CD4-positive, alpha-beta memory T cell (primary cell): ENCODE measurements around the gene BNC1. TPM values are rescaled to one million over a fixed set of nuclear protein-coding genes. Genes with fewer than 3 reads are reported as not detected.

Source experiments
- CTCF ChIA-PET: fragments of 350-600 bp; sonication (Branson Sonifier 250); formaldehyde crosslinking; loops from one replicate; lab custom pipeline; 2021; ENCODE audit warnings: inconsistent platforms; ENCODE audit not compliant: partially characterized antibody; lab: Charles Lee
- POLR2A ChIA-PET: fragments of 350-600 bp; sonication (Branson Sonifier 250); formaldehyde crosslinking; loops from one replicate; lab custom pipeline; 2021; ENCODE audit not compliant: partially characterized antibody; lab: Charles Lee
- DNase-seq, 5 donors: peaks; one replicate each; pipeline versions ENCODE4 v3.0.0 to v3.0.0-alpha.2; 2020 to 2022; ENCODE audit warnings: mixed read lengths in 1 of 5
- H3K27ac ChIP-seq: one replicate; pipeline ENCODE4 v1.7.0; 2013; ENCODE audit warnings: low read depth, low read length
- H3K27me3 ChIP-seq: 2 replicates; pipeline ENCODE4 v1.7.0; 2013; ENCODE audit warnings: mild to moderate bottlenecking, low read length, moderate library complexity; ENCODE audit not compliant: insufficient read depth
- H3K36me3 ChIP-seq: 2 replicates; pipeline ENCODE4 v1.7.0; 2013; ENCODE audit warnings: mild to moderate bottlenecking, low read length, moderate library complexity; ENCODE audit not compliant: insufficient read depth
- H3K4me1 ChIP-seq: 2 replicates; pipeline ENCODE4 v1.7.0; 2013; ENCODE audit warnings: mild to moderate bottlenecking, low read length, moderate library complexity; ENCODE audit not compliant: insufficient read depth
- H3K4me3 ChIP-seq, 2 donors: one replicate each; pipeline ENCODE4 v1.7.0; 2013; ENCODE audit warnings: low read length in 2 of 2, mild to moderate bottlenecking in 1 of 2
- H3K9me3 ChIP-seq, 2 donors: one replicate each; pipeline ENCODE4 v1.7.0; 2013; ENCODE audit warnings: low read length in 2 of 2, control low read depth in 1 of 2; ENCODE audit not compliant: control insufficient read depth in 1 of 2
- H3K27ac Mint-ChIP-seq, 7 donors: one replicate each; pipeline ENCODE4 v1.8.0; 2020 to 2021; ENCODE audit warnings: mixed read lengths in 7 of 7, mild to moderate bottlenecking in 6 of 7, inconsistent platforms in 3 of 7, moderate library complexity in 3 of 7
- H3K27me3 Mint-ChIP-seq, 2 donors: one replicate each; pipeline ENCODE4 v1.8.0; 2020 to 2021; ENCODE audit warnings: mixed read lengths in 2 of 2
- H3K36me3 Mint-ChIP-seq, 2 donors: one replicate each; pipeline ENCODE4 v1.8.0; 2020 to 2021; ENCODE audit warnings: mixed read lengths in 2 of 2, inconsistent platforms in 1 of 2, mild to moderate bottlenecking in 1 of 2
- H3K4me1 Mint-ChIP-seq, 4 donors: one replicate each; pipeline ENCODE4 v1.8.0; 2020 to 2021; ENCODE audit warnings: mixed read lengths in 4 of 4, mild to moderate bottlenecking in 1 of 4
- H3K4me3 Mint-ChIP-seq, 8 donors: one replicate each; pipeline ENCODE4 v1.8.0; 2020 to 2021; ENCODE audit warnings: mixed read lengths in 8 of 8, mild to moderate bottlenecking in 7 of 8, moderate library complexity in 6 of 8, inconsistent platforms in 3 of 8
- H3K9me3 Mint-ChIP-seq, 8 donors: one replicate each; pipeline ENCODE4 v1.8.0; 2020 to 2021; ENCODE audit warnings: mixed read lengths in 8 of 8, mild to moderate bottlenecking in 5 of 8, inconsistent platforms in 3 of 8, moderate library complexity in 1 of 8
- intact Hi-C: fragments of 100-400 bp; cut with micrococcal nuclease; formaldehyde crosslinking; loops from one replicate; pipeline ENCODE4 v1.15.1; 2023
- polyA plus RNA-seq, 2 donors: library from polyadenylated mRNA; unstranded; fragments of 300-500 nt; fragmentation: Illumina TruSeq; gene quantifications; one replicate each; pipeline ENCODE4 v1.2.3, GENCODE V29; 2021
- total RNA-seq, 2 experiments: library from RNA; stranded (reverse); gene quantifications; one replicate each; pipeline ENCODE4 v1.2.3, GENCODE V29; 2021

Gene BNC1
- total and polyA plus RNA-seq, 4 experiments from 2014 or later = not detected

DNA sequence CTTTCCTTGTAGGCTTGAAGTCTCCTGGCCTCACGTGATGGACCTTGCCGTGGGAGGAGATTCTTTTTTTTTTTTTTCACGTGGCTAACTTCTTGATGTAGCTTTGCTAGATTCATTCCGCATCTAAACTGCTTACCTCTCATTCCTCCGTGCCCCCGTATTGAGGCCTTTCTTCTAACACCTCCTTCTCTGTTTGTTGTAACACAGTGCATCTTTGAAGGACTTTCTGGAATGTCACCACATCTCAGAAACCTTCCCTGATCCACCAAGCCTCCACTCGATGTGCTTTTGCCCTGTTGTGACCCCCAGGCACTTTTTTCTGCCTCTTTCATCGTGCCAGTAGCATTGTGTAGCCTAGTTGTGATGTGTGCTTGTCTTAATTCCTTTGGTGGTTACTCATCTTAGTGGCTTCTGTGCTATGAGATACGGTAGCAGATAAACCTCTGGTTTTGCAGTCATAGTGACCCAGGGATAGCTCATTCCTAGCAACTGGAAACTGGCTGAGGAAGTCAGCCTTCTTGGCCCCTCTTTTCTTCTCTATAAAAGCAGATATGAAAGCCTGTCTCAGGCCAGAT, 1.6 kb upstream of the BNC1 start:
- H3K27ac ChIP-seq = no peak overlapping the region
- H3K27ac Mint-ChIP-seq = no peak overlapping the region
- no peaks in the 10 kb centered on the region for H3K4me1 ChIP-seq
- no peaks in the 10 kb centered on the region for H3K9me3 Mint-ChIP-seq
- H3K36me3 Mint-ChIP-seq = no peaks in the 10 kb centered on the region
- peaks cover 0 to 18% (median 12%) of the 10 kb centered on the region in 4 donors for H3K4me1 Mint-ChIP-seq
- CTCF ChIA-PET = no interaction called here
- intact Hi-C loops = no loop called here
- H3K9me3 ChIP-seq = no peaks in the 10 kb centered on the region
- no peak for DNase-seq
- POLR2A ChIA-PET = no interaction called here
- peak overlapping the region in 6 of 8 donors; percentile 11 to 44 (median 30) for H3K4me3 Mint-ChIP-seq
- no peak overlapping the region for H3K4me3 ChIP-seq
- H3K27me3 ChIP-seq = peaks cover 16% of the 10 kb centered on the region
- H3K36me3 ChIP-seq = no peaks in the 10 kb centered on the region
- H3K27me3 Mint-ChIP-seq = peaks cover 31 to 35% of the 10 kb centered on the region in 2 donors

- CTCF ChIA-PET = no interaction called here
- DNase-seq = no peak
- peak overlapping the region in 6 of 8 donors; percentile 33 to 68 (median 60) for H3K4me3 Mint-ChIP-seq
- intact Hi-C loops = no loop called here
- Histone ChIP-seq H3K4me1 (no peaks in the 10 kb centered on the region), H3K27me3 (peaks cover 21% of the 10 kb centered on the region), H3K4me3 (no peak overlapping the region), H3K36me3 (no peaks in the 10 kb centered on the region), H3K27ac (no peak overlapping the region), H3K9me3 (no peaks in the 10 kb centered on the region)
- peaks cover 0 to 6% (median 0%) of the 10 kb centered on the region in 8 donors for H3K9me3 Mint-ChIP-seq
- POLR2A ChIA-PET = no interaction called here
- H3K36me3 Mint-ChIP-seq = no peaks in the 10 kb centered on the region
- peaks cover 0 to 18% (median 12%) of the 10 kb centered on the region in 4 donors for H3K4me1 Mint-ChIP-seq
- H3K27ac Mint-ChIP-seq = no peak overlapping the region
- H3K27me3 Mint-ChIP-seq = peaks cover 37 to 41% of the 10 kb centered on the region in 2 donors
Measured at GRCh38 chr15:83285284-83285978, 967 bp upstream of the BNC1 start.

DNA sequence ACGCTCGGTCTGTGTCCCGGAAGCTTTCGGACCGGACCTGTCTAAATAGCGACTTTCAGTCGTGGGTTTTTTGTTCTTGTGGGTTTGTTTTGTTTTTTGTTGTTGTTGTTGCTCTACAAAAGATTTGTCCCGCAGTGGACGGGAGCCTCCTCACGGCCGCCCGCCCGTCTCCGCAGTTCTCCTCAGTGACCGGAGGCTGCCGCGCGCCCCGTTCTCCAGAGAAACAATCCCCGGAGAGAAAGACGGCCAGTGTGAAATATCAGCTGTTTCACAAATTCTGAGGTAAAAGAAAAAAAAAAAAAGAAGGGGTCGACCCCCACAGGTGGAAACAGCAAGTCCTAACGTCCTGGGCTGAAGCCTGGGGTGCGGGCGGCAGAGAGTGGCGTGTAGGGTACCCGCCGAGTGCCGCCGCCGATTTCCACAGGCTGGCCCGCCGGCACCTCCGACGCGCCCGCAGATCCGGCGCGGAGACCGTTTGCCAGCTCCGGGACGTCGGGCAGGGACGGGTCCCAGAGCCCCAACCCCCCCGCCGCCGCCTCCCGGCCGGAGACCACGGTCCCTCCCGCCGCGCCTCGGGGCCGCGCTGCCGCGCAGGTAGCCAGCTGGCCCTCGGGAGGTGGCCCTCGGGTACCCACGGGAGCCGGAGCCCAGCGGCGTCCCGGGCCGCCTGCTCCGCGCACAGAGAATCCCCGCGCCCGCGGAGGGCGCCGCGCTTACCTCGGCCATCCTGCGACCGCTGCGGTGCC, 478 bp downstream of the BNC1 start:
- Histone ChIP-seq H3K9me3 (no peaks in the 10 kb centered on the region), H3K36me3 (no peaks in the 10 kb centered on the region), H3K4me1 (no peaks in the 10 kb centered on the region), H3K4me3 (no peak overlapping the region), H3K27me3 (peaks cover 21% of the 10 kb centered on the region), H3K27ac (no peak overlapping the region)
- peak overlapping the region in 6 of 8 donors; percentile 15 to 69 (median 52) for H3K4me3 Mint-ChIP-seq
- intact Hi-C loops = no loop called here
- no peak overlapping the region for H3K27ac Mint-ChIP-seq
- peaks cover 0 to 18% (median 12%) of the 10 kb centered on the region in 4 donors for H3K4me1 Mint-ChIP-seq
- ChIA-PET CTCF (no interaction called here), POLR2A (no interaction called here)
- peaks cover 46% of the 10 kb centered on the region in 2 donors for H3K27me3 Mint-ChIP-seq
- H3K9me3 Mint-ChIP-seq = peaks cover 0 to 7% (median 0%) of the 10 kb centered on the region in 8 donors
- DNase-seq = no peak
- H3K36me3 Mint-ChIP-seq = no peaks in the 10 kb centered on the region

- Histone ChIP-seq H3K9me3 (no peaks in the 10 kb centered on the region), H3K27ac (no peak overlapping the region), H3K4me1 (no peaks in the 10 kb centered on the region), H3K27me3 (peaks cover 21% of the 10 kb centered on the region), H3K4me3 (no peak overlapping the region), H3K36me3 (no peaks in the 10 kb centered on the region)
- peaks cover 0 to 18% (median 12%) of the 10 kb centered on the region in 4 donors for H3K4me1 Mint-ChIP-seq
- ChIA-PET CTCF (no interaction called here), POLR2A (no interaction called here)
- no peak for DNase-seq
- no peaks in the 10 kb centered on the region for H3K36me3 Mint-ChIP-seq
- intact Hi-C loops = no loop called here
- no peak overlapping the region for H3K27ac Mint-ChIP-seq
- peaks cover 46 to 47% of the 10 kb centered on the region in 2 donors for H3K27me3 Mint-ChIP-seq
- H3K9me3 Mint-ChIP-seq = peaks cover 0 to 7% (median 0%) of the 10 kb centered on the region in 8 donors
- peak overlapping the region in 7 of 8 donors; percentile 15 to 69 (median 36) for H3K4me3 Mint-ChIP-seq
Measured at GRCh38 chr15:83283138-83283812, 1.2 kb downstream of the BNC1 start.

GRCh38 chr15:83282776-83283137, 1.7 kb downstream of the BNC1 start:
- H3K36me3 ChIP-seq = no peaks in the 10 kb centered on the region
- Mint-ChIP-seq H3K27ac (no peak overlapping the region), H3K36me3 (no peaks in the 10 kb centered on the region), H3K27me3 (peaks cover 46% of the 10 kb centered on the region in 2 donors), H3K4me3 (peak overlapping the region in 5 of 8 donors; percentile 25 to 54 (median 39)), H3K4me1 (peaks cover 0 to 18% (median 12%) of the 10 kb centered on the region in 4 donors), H3K9me3 (peaks cover 0 to 7% (median 0%) of the 10 kb centered on the region in 8 donors)
- H3K4me1 ChIP-seq = no peaks in the 10 kb centered on the region
- H3K27ac ChIP-seq = no peak overlapping the region
- H3K4me3 ChIP-seq = no peak overlapping the region
- POLR2A ChIA-PET = no interaction called here
- CTCF ChIA-PET = no interaction called here
- DNase-seq = no peak
- intact Hi-C loops = no loop called here
- peaks cover 21% of the 10 kb centered on the region for H3K27me3 ChIP-seq
- H3K9me3 ChIP-seq = no peaks in the 10 kb centered on the region

GRCh38 chr15:83282141-83282540, 2.3 kb downstream of the BNC1 start:
- Mint-ChIP-seq H3K27me3 (peaks cover 41 to 45% of the 10 kb centered on the region in 2 donors), H3K4me3 (no peak overlapping the region), H3K9me3 (peaks cover 0 to 7% (median 0%) of the 10 kb centered on the region in 8 donors), H3K27ac (no peak overlapping the region), H3K36me3 (no peaks in the 10 kb centered on the region), H3K4me1 (peaks cover 0 to 18% (median 12%) of the 10 kb centered on the region in 4 donors)
- Histone ChIP-seq H3K27me3 (peaks cover 21% of the 10 kb centered on the region), H3K4me3 (no peak overlapping the region), H3K9me3 (no peaks in the 10 kb centered on the region), H3K4me1 (no peaks in the 10 kb centered on the region), H3K36me3 (no peaks in the 10 kb centered on the region), H3K27ac (no peak overlapping the region)
- DNase-seq = no peak
- POLR2A ChIA-PET = no interaction called here
- intact Hi-C loops = no loop called here
- CTCF ChIA-PET = no interaction called here
